HG03280 (cell line): ENCODE results near the gene ABCG1.
"Not testable (repeated sequence)": the region's sequence is repeated elsewhere in the genome, so short reads cannot be mapped to it uniquely, and the experiment has no call there.

Experiments used
- ATAC-seq: cut with Tn5 transposase; IDR thresholded peaks from one replicate; pipeline ENCODE4 v1.9.1; 2021; ENCODE audit warnings: mild to moderate bottlenecking, moderate library complexity; ENCODE audit not compliant: unreplicated experiment

ABCG1 gene

DNA sequence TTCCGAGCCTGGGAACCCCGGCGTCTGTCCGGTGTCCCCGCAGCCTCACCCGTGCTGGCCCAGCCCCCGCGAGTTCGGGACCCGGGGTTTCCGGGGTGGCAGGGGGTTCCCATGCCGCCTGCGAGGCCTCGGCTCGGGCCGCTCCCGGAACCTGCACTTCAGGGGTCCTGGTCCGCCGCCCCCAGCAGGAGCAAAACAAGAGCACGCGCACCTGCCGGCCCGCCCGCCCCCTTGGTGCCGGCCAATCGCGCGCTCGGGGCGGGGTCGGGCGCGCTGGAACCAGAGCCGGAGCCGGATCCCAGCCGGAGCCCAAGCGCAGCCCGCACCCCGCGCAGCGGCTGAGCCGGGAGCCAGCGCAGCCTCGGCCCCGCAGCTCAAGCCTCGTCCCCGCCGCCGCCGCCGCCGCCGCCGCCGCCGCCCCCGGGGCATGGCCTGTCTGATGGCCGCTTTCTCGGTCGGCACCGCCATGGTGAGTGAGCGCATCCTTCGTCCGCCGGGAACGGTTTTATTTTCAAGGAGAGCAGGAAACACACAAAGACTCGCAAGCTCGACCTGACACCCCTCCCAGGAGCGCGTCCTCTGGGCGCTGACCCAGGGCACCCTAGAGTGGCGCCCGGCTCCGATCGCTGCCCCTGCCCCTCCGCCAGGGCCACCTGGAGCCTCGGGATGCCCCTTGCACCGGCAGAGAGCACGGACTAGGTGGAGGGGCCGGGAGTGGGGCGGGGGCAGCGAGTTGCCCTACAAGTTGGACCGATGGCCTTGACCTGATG lies at the start of gene ABCG1:
ABCG1 (plus strand) TSS at position 305 of the 770 bp plus-strand sequence; CDS start at position 428, 123 bp downstream.
- ATAC-seq = no peak

DNA sequence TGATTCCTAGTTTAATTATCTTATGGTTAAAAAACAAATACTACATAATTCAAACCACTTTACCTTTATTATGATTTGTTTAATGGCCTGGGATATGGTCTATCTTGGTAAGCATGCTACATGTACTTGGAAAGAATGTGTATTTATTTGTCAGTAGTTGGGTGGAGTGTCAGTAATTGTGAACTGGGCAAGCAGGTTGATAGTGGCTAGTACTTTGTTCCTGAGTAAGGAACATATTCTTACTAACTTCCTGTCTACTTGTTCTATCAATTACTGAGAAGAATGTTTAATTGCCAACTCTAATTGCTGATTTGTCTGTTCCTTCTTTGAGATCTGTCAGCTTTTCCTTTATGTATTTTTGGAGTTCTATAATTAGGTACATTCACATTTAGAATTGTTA lies 49.2 kb upstream of the ABCG1 start:
- ATAC-seq = no peak

DNA sequence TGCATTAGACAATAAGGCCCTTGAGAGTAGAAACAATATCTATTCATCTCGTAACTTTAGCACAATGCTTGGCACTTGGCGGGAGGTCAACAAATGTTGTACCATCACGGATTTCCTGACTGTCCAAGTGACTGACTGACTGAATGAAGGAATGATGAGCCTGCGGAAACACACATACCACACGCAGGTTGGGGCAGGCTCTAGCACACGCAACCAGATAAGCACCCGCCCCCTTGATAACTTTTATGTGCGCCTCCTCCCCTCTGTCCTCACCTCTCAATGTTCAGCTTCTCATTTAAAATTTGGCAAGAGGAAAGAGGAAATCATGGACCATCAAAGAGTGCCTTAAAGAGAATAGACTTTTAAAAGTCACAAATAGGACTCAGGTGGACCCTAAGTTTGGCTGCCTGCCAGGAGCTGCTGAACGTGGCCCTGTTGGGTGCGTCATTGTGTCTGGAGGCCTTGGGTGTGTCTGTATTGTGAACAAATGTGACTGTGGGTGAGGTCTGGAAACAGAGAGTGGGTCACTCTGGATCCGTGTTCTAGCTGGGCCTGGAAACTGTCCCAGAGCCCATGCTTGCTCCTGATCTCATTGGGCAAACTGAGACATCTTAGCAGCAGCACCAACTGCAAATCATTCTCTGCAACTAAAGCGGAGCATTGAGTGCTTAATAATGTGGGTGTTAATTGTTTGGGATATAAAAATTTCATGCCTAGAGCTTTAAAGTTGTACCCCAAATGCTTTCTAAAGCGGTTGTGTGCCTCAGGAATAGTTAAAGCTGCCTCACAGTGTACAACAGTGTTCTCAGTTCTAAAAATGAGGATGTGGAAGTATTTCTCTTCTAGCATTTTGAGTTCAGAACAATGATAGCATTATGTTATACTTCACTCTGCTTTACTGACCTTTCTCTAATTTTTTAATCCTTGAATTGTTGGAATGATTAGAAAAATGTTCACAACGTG lies 47.6 kb upstream of the ABCG1 start:
- no peak for ATAC-seq

DNA sequence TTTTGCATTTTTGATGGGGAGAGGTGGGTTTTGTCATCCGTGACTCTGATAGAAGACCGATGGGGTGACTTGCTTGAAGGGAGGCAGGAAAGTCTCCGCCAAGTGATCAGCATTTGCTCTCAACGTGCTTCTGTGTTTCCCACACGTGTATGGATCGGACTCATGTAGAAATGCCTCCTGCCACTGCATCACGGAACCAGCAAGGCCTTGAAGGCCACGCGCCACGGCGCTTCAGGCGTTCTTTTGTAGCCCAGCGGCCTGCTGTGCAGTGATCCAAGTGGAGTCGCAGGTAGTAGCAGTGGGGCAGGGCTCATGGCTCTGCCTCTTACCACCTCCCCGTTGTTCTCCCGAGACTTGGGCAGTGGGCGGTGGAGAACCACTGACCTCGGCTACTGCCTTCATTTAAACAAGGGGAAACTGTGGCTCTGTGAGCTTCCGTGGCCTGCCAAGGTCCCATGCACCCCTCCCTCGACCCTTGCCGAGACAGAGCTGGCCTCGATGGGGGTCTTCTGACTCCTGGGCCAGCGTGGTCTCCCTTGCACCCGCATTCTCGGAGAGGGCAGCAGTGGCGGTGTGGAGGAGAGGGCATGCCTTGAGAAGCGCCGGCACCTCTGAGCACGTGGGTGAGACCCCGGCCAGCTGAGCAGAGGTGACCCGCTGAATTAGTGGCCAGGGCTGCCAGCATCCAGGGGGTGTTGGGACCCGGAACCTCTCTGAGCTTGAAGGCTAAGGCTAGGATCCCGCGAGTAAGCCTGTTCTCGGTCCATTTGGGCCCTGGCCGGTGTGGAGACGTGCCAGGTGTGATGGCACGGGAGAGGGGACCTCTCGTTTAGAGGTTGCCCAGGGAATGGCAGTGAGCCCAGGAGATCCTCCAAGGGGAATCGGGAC lies 46.1 kb upstream of the ABCG1 start:
- ATAC-seq = no peak

DNA sequence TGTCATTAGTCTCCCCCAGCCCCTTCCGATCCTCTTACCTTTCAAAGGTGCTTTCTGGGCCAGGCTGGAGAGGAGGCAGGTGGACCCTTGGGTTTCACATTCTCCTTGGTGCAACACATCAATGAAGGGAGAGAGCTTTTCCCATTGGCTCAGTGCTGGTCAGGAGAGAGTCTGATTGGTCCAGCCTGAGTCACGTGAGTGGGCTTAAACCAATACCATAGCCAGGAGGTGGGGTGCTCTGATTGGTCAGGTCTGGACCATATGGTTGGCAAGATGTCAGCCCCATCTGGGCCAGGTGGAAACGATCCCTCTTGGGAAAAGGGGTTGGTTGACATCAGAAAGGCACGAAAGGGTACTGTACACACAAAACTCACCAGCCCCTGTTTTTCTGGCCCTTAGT lies 44.8 kb upstream of the ABCG1 start:
- peak; percentile 60 for ATAC-seq

DNA sequence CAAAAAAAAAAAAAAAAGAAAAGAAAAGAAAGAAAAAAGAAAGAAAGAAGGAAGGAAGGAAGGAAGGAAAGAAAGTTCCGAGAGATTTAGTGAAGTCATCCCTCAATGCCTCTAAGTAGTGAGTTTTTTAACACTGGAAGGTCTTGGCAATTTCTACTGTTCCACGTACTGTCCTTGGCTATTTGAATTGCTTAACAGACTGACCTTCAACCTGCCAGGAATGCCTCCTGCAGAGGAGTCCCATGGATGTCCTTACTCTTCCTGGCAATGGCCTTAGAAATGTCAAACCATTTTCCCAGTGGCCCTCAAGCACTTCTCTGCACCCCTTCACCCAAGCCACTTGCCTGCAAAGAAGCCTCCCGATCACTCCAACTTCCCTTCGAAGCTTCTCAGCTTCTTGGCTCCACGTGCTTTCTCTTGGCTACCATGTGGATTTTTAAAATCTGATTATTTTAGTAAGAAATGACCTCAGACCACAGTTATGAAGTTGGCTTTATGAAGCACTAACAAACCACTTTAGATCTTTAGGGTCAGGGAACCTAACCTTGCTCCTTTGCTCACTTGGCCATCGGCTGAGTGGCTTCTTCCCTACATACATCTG lies 43.7 kb upstream of the ABCG1 start:
- no peak for ATAC-seq

DNA sequence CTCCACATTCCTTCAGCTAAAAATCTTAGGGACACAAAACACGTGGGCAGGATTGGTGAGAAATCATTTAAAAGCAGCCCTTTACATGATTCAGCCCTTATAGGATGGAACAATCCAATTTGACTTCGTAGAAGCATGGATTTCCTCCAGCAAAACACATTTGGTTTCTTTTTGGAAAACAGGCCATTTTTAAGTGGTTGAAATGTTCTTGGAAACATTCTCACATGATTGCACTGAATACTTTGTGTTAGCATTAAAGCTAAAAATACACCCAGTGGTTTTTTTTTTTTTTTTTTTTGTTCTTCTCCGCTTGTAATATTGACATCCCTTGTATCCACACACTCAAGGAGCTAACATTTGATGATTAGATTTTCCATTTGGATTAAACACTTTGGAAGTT lies 42.1 kb upstream of the ABCG1 start:
- no peak for ATAC-seq

DNA sequence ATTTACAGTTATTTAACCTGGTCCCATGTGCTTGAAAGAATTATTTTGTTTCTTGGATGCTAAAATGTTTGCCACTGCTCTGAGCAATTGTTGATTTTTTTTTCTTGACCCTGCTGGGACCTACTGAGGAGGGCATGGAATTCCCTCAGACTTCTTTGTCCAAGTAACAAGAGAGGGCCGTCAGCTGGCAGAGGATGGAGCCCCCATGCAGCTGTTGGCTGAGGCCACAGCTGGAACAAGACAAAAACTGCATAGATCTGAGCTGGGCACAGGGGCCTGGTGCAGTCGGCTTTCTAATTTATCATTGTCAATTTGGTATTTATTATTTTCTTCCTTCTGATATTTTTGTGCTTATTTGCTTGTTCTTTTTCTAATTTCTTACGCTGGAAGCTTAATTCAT lies 39.6 kb upstream of the ABCG1 start:
- no peak for ATAC-seq

DNA sequence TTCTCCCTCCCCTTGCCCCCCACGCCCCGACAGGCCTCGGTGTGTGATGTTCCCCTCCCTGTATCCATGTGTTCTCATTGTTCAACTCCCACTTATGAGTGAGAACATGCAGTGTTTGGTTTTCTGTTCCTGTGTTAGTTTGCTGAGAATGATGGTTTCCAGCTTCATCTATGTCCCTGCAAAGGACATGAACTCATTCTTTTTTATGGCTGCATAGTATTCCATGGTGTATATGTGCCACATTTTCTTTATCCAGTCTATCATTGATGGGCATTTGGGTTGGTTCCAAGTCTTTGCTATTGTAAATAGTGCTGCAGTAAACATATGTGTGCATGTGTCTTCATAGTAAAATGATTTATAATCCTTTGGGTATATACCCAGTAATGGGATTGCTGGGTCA lies 38.9 kb upstream of the ABCG1 start:
- not testable (repeated sequence) for ATAC-seq

DNA sequence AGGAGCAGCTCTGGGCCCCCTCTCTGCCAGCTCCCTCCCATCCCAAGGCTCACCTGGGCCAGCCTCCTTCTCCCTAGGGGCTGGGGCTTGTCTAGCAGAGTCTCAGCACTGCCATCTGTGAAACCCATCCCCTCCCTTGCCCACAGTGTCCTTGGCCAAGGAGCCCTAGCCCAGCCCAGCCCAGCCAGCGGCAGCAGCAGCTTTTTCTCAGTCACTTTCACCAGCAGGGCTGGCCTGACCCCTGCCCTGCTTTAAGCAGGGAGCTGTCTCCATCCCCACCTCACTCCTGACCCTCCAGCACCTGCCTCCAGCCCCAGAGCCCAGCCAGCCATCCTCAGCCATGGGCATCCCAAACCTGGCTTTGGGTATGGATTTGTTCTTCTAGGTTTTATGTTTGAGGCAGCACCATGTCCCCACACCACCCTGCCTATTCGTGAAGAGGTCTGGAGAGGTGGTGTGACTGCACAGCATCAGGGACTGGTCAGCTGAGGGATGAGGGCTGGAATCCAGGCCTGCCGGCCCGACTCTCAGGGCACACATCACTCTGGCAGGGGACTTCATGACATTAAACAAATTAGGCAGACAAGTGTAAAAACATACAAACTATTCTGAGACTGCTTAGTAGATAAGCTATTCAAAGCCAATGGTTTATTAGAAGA lies 36.1 kb upstream of the ABCG1 start:
- no peak for ATAC-seq

DNA sequence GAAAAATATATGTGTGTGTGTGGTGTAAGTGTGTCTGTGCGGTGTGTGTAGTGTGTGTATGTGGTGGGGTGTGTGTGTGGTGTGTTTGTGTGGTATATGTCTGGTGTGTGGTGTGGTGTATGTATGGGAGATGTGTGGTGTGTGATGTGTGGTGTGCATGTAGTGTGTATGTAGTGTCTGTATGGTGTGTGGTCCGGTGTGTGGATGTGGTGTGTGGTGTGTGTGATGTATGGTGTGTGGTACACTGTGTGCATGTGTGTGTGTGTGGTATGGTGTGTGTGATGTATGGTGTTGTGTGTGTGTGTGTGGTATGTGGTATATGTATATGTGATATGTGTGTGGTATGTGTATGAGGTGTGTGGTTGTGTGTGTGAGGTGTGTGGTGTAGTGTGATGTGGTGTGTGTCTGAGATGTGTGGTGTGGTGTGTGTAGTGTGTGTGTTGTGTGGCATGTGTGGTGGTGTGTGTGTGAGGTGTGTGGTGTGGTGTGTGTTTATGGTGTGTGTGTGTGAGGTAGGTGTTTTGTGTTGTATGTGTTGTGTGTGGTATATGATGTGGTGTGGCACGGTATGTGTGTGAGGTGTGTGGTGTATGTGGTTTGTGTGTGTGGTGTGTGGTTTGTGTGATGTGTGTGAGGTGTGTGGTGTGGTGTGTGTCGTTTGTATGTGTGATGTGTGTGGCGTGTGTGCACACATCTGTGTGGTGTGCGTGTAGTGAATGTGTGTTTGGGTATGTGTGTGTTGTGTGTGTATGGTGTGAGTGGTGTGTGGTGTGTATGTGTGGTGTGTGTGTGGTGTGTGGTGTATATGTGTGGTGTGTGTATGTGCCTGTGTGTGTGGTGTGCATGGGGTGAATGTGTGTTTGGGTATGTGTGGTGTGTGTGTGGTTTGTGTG lies 35.3 kb upstream of the ABCG1 start:
- ATAC-seq = no peak

DNA sequence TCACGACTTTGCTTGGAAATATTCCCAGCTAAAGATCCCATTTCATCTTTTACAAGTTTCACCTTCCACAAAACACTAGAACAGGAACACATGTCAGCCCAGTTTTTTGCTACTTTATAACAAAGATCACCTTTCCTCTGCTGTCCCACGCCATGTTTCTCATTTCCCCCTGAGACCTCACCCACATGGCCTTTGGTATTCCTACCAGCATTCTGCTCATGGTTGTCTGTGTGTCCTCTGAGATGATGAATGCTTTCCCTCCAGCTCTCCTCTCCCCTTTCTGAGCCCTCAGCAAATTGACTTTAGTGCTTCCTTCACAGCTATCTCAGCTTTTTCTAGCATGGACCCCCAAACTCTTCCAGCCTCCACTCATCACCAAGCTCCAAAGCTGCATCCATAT lies 32.3 kb upstream of the ABCG1 start:
- no peak for ATAC-seq

DNA sequence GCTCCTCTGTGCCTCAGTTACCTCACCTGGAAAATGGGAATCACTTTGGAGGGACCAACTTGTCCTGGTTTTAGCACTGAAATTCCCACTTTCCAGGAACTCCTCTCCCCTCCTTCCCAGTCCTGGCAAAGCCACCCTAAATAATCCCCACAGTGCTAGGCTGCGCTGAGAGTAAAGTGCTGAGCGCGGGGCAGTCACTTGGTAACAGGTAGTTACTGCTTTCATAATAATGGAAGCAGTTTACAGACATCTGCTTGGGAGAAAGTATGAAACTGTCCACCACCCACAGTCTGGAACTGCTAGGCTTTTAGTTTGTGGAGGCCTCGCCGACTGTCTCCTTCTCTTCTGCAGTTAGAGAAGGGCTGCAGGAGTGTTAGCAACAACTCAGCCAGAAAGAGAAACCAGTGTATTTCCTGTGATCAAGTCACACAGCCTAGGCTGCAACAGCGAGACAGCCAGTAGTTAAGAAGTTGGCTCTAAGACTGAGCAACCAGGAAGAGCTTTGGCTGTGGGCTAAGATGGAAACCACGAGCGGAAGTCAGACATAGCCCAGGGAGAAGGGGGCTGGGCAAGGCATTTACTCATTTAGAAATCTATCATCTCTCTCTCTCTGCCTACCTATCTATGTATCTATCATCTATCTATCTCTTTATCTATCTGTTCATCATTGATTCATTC lies 30.8 kb upstream of the ABCG1 start:
- peak; percentile 94 for ATAC-seq

DNA sequence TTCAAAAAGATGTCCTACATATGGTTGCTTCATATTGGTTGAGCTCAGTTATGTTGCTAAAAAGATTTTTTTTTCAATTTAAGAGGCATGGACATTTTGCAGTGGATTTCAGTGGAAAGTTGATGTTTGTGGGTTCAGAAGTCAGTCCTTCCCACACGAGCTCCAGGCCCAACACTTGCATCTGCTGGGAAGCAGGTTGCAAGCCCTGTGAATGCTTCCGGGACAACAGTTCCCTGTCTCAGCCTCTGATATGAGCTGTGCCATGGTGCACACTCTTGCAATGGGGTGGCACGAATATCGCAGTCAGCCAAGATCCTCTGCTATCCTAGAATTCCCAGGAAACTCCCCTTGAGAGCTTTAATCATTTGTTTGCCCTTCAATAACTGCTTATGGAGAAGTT lies 30.3 kb upstream of the ABCG1 start:
- no peak for ATAC-seq

DNA sequence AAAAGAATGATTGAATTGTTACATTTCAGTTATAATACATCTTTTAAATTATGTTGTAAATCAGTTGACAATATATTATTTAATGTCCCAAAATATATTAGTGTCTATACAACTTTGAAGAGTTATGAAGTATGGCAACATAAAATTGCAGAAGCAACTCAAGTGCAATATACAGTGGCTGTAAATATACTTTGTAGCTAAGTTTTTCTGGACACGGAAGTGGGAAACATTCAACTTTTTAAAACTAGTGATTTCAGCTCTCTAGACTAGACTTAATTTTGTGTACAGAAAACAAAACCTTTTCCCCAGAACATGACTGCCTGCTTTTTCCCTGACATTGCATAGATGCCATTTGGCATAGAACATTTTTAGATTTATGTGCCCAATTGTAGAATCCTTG lies 29.5 kb upstream of the ABCG1 start:
- no peak for ATAC-seq

DNA sequence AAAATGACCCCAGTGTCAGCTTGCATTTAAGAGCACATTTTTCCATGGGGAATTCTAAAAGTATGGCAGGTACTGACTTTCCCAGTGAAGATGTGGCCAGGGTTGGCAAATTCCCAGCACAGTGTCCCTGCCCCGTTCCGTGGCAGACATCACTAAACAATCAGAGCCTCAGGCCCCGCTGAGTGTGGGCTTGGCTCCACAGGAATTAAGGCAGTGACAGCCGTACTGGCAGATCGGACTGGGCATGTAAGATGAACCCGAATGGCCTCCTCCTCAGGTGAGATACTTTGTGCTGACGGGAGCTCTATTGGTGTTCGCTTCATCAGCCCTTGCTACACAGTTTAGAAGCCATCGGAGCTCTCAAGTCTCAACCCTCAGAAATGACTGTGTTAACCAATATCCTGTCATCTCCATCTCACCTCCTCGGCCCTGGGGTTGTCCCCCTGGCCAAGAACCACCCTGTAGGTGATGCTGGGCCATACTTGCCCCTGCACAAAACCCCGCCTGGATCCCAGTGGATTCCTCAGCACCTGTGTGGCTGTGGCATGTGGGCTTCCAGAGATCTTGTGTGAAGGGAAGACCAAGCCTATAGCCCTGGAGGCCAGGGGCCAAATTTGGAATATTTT lies 29.0 kb upstream of the ABCG1 start:
- ATAC-seq = no peak

DNA sequence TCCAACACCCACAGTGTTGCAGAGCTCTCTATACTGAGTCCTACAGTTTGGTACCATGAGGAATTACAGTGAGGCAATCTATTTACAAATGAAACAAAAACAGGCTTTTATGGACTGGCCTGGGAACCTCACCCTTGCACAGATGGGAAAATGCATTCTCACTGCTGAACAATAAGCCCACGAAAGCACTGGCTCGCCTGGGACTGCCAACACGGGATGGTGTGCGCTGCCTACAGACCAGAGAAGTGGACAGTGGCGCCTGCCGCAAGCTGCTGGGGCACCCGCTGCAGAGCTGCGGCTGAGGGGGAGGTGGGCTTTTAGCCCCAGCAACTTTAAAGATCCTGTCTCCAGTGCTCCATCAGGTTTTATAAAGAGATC lies 28.5 kb upstream of the ABCG1 start:
- no peak for ATAC-seq

DNA sequence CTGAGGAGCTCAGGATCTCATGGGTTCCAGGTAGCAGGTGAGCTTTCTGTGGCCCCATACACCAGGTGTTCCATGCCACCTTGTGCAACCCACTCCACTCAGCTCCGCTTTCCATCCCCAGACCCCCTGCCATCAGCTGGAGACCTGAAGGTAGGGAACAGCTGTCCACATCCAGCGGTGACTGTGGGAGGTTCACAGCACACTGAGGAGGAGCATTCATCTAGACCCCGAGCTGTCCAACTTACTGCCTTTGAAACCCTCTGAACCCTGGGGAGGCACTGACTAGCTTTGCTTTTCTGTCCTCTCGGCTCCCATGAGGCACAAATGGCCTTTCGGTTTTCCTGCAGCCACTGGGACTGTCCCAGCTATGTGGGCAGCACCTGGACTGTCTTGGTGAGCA lies 27.9 kb upstream of the ABCG1 start:
- ATAC-seq = no peak
